ENCODE measurements around the gene HCLS1.

HCLS1 gene

GRCh38 chr3:121648219-121648958 is 12.3 kb downstream of the HCLS1 start:
- Histone ChIP-seq H4K8ac (ENCODE audit: low read depth, low read length) (no peak overlapping the region), H3K18ac (ENCODE audit: low read length) (no peak overlapping the region), H4K12ac (ENCODE audit: low read depth, low read length) (no peak overlapping the region), H2BK12ac (ENCODE audit: low read length) (no peak overlapping the region), H3K14ac (ENCODE audit: low read length) (no peak overlapping the region), H3K4ac (ENCODE audit: low read depth, low read length) (no peak overlapping the region), H3K27ac (ENCODE audit: low read depth, low read length) (no peak overlapping the region), H2AFZ (ENCODE audit: insufficient read depth, low read length, poor library complexity) (no peak overlapping the region), H3K9ac (ENCODE audit: low read length) (no peak overlapping the region), H2BK120ac (ENCODE audit: insufficient read depth, low read length, poor library complexity) (no peak overlapping the region), H3K36me3 (ENCODE audit: control insufficient read depth in 1 of 2, insufficient read depth in 2 of 2, low read length in 2 of 2) (no peaks in the 10 kb centered on the region), H3K4me2 (ENCODE audit: low read length) (no peak overlapping the region), H3K4me3 (ENCODE audit: low read depth, low read length) (no peak overlapping the region), H3K23ac (ENCODE audit: low read length) (no peak overlapping the region), H3K4me1 (ENCODE audit: control insufficient read depth in 1 of 2, insufficient read depth in 2 of 2, low read length in 2 of 2) (no peaks in the 10 kb centered on the region), H3K9me3 (ENCODE audit: insufficient read depth, low read depth, low read length) (no peaks in the 10 kb centered on the region), H4K91ac (ENCODE audit: low read depth, low read length) (no peak overlapping the region), H3K79me2 (ENCODE audit: control insufficient read depth, insufficient read depth, low read length, poor library complexity) (no peaks in the 10 kb centered on the region), H2BK5ac (ENCODE audit: low read depth, low read length, poor library complexity) (no peak overlapping the region), H2AK5ac (ENCODE audit: low read length) (no peak overlapping the region), H3K27me3 (ENCODE audit: insufficient read depth, low read length) (no peaks in the 10 kb centered on the region), H3K79me1 (ENCODE audit: low read length) (no peaks in the 10 kb centered on the region)
- no peak for DNase-seq
- WGBS (ENCODE audit: extremely low coverage, insufficient coverage, insufficient read length), result no CpG with 5 or more reads among the region's 6 CpGs

DNA sequence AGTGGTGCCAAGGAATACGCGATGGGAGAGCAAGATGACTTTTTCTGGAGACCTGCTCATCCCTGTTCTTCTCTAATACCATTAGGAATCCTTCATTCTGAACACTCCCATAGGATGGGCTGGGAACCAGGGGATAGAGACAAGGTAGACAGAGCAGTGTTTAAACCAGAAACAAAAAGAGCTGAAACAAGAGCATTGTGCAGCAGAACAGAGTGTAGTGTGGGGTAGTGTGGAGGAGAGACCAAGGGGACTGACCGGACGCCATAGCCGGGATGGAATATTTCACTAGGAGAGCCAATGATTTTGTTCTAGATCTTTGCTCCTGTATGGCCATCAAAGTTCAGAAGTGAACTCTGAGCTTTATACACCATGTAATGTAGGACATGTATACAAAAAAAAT is 15.6 kb downstream of the HCLS1 start:
- no peak overlapping the region for H3K18ac ChIP-seq (ENCODE audit: low read length)
- no peaks in the 10 kb centered on the region for H3K79me1 ChIP-seq (ENCODE audit: low read length)
- H3K4me3 ChIP-seq (ENCODE audit: low read depth, low read length), result no peak overlapping the region
- no peak overlapping the region for H3K9ac ChIP-seq (ENCODE audit: low read length)
- no peak overlapping the region for H3K23ac ChIP-seq (ENCODE audit: low read length)
- H2AFZ ChIP-seq (ENCODE audit: insufficient read depth, low read length, poor library complexity), result no peak overlapping the region
- H2BK12ac ChIP-seq (ENCODE audit: low read length), result no peak overlapping the region
- no peaks in the 10 kb centered on the region for H3K27me3 ChIP-seq (ENCODE audit: insufficient read depth, low read length)
- no peak overlapping the region for H2BK5ac ChIP-seq (ENCODE audit: low read depth, low read length, poor library complexity)
- no peak overlapping the region for H4K12ac ChIP-seq (ENCODE audit: low read depth, low read length)
- H3K36me3 ChIP-seq (ENCODE audit: control insufficient read depth in 1 of 2, insufficient read depth in 2 of 2, low read length in 2 of 2), result no peaks in the 10 kb centered on the region
- H3K14ac ChIP-seq (ENCODE audit: low read length), result no peak overlapping the region
- no peak overlapping the region for H3K27ac ChIP-seq (ENCODE audit: low read depth, low read length)
- no peaks in the 10 kb centered on the region for H3K4me1 ChIP-seq (ENCODE audit: control insufficient read depth in 1 of 2, insufficient read depth in 2 of 2, low read length in 2 of 2)
- no peak overlapping the region for H3K4me2 ChIP-seq (ENCODE audit: low read length)
- H2BK120ac ChIP-seq (ENCODE audit: insufficient read depth, low read length, poor library complexity), result no peak overlapping the region
- H4K8ac ChIP-seq (ENCODE audit: low read depth, low read length), result no peak overlapping the region
- no peak overlapping the region for H2AK5ac ChIP-seq (ENCODE audit: low read length)
- H3K9me3 ChIP-seq (ENCODE audit: insufficient read depth, low read depth, low read length), result no peaks in the 10 kb centered on the region
- DNase-seq, result no peak
- no peak overlapping the region for H3K4ac ChIP-seq (ENCODE audit: low read depth, low read length)
- H3K79me2 ChIP-seq (ENCODE audit: control insufficient read depth, insufficient read depth, low read length, poor library complexity), result no peaks in the 10 kb centered on the region
- WGBS (ENCODE audit: extremely low coverage, insufficient coverage, insufficient read length), result no CpG with 5 or more reads among the region's 5 CpGs
- H4K91ac ChIP-seq (ENCODE audit: low read depth, low read length), result no peak overlapping the region

DNA sequence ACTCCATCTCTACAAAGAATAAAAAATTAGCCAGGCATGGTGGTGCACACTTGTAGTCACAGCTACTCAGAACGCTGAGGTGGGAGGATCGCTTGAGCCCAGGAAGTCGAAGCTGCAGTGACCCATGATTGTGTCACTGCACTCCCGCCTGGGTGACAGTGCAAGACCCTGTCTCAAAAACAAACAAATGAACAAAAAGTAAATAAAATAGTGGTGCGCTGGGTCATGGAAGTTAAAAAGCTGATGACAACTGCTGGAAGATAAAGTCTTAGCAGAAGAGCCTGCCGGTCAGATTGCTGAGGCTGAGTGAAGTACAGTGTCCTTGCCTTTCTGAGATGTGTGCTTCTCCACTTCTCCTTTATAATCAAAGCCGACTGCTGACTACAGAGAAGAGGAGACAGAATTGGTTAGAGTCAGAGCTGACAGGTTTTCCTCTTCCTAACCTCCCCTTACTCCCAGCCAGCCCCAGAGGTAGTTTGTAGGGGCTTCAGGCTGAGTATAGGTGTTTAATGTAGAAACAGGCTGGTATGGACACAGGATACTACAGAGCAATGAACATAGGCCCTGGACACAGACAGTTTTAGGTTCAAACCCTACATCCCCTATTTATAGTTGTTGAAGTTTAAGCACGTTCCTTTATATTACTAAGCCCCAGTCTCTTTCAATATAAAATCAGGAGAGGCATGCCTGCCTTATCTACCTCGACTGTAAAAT is 17.9 kb downstream of the HCLS1 start:
- H4K8ac ChIP-seq (ENCODE audit: low read depth, low read length), result no peak overlapping the region
- DNase-seq, result no peak
- no peaks in the 10 kb centered on the region for H3K79me1 ChIP-seq (ENCODE audit: low read length)
- H3K14ac ChIP-seq (ENCODE audit: low read length), result no peak overlapping the region
- no peaks in the 10 kb centered on the region for H3K36me3 ChIP-seq (ENCODE audit: control insufficient read depth in 1 of 2, insufficient read depth in 2 of 2, low read length in 2 of 2)
- H2AFZ ChIP-seq (ENCODE audit: insufficient read depth, low read length, poor library complexity), result no peak overlapping the region
- H3K9me3 ChIP-seq (ENCODE audit: insufficient read depth, low read depth, low read length), result no peaks in the 10 kb centered on the region
- no peaks in the 10 kb centered on the region for H3K79me2 ChIP-seq (ENCODE audit: control insufficient read depth, insufficient read depth, low read length, poor library complexity)
- H3K27me3 ChIP-seq (ENCODE audit: insufficient read depth, low read length), result no peaks in the 10 kb centered on the region
- H3K4me2 ChIP-seq (ENCODE audit: low read length), result no peak overlapping the region
- no peaks in the 10 kb centered on the region for H3K4me1 ChIP-seq (ENCODE audit: control insufficient read depth in 1 of 2, insufficient read depth in 2 of 2, low read length in 2 of 2)
- H3K23ac ChIP-seq (ENCODE audit: low read length), result no peak overlapping the region
- no peak overlapping the region for H3K18ac ChIP-seq (ENCODE audit: low read length)
- no CpG with 5 or more reads among the region's 9 CpGs for WGBS (ENCODE audit: extremely low coverage, insufficient coverage, insufficient read length)
- H4K12ac ChIP-seq (ENCODE audit: low read depth, low read length), result no peak overlapping the region
- H3K4me3 ChIP-seq (ENCODE audit: low read depth, low read length), result no peak overlapping the region
- no peak overlapping the region for H2BK120ac ChIP-seq (ENCODE audit: insufficient read depth, low read length, poor library complexity)
- H2AK5ac ChIP-seq (ENCODE audit: low read length), result no peak overlapping the region
- H2BK5ac ChIP-seq (ENCODE audit: low read depth, low read length, poor library complexity), result no peak overlapping the region
- no peak overlapping the region for H3K4ac ChIP-seq (ENCODE audit: low read depth, low read length)
- no peak overlapping the region for H3K9ac ChIP-seq (ENCODE audit: low read length)
- no peak overlapping the region for H4K91ac ChIP-seq (ENCODE audit: low read depth, low read length)
- H2BK12ac ChIP-seq (ENCODE audit: low read length), result no peak overlapping the region
- no peak overlapping the region for H3K27ac ChIP-seq (ENCODE audit: low read depth, low read length)

DNA sequence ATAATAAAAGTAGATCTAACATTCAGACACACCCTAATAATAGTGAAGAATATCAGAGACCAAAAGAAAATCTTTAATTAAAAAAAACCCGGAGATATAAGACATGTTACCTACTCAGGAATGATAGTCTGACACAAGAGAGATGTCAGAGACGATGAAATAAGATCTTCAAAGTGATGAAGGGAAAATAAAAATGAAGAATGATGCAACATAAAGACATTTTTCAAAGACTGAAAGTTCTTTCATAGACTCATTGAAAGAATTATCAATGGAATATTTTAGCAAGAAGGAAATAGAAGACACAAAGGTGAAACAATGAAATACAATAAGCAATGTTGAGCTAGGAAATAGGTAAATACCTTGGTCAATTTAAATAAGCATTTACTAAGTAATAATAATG is 19.6 kb downstream of the HCLS1 start:
- Histone ChIP-seq H4K8ac (ENCODE audit: low read depth, low read length) (no peak overlapping the region), H3K23ac (ENCODE audit: low read length) (no peak overlapping the region), H3K4me1 (ENCODE audit: control insufficient read depth in 1 of 2, insufficient read depth in 2 of 2, low read length in 2 of 2) (no peaks in the 10 kb centered on the region), H2BK12ac (ENCODE audit: low read length) (no peak overlapping the region), H3K4me3 (ENCODE audit: low read depth, low read length) (no peak overlapping the region), H3K4ac (ENCODE audit: low read depth, low read length) (no peak overlapping the region), H3K9me3 (ENCODE audit: insufficient read depth, low read depth, low read length) (no peaks in the 10 kb centered on the region), H3K79me2 (ENCODE audit: control insufficient read depth, insufficient read depth, low read length, poor library complexity) (no peaks in the 10 kb centered on the region), H3K36me3 (ENCODE audit: control insufficient read depth in 1 of 2, insufficient read depth in 2 of 2, low read length in 2 of 2) (no peaks in the 10 kb centered on the region), H3K14ac (ENCODE audit: low read length) (no peak overlapping the region), H2BK5ac (ENCODE audit: low read depth, low read length, poor library complexity) (no peak overlapping the region), H3K9ac (ENCODE audit: low read length) (no peak overlapping the region), H4K12ac (ENCODE audit: low read depth, low read length) (no peak overlapping the region), H4K91ac (ENCODE audit: low read depth, low read length) (no peak overlapping the region), H3K27ac (ENCODE audit: low read depth, low read length) (no peak overlapping the region), H3K27me3 (ENCODE audit: insufficient read depth, low read length) (no peaks in the 10 kb centered on the region), H2BK120ac (ENCODE audit: insufficient read depth, low read length, poor library complexity) (no peak overlapping the region), H3K18ac (ENCODE audit: low read length) (no peak overlapping the region), H2AFZ (ENCODE audit: insufficient read depth, low read length, poor library complexity) (no peak overlapping the region), H2AK5ac (ENCODE audit: low read length) (no peak overlapping the region), H3K4me2 (ENCODE audit: low read length) (no peak overlapping the region), H3K79me1 (ENCODE audit: low read length) (no peaks in the 10 kb centered on the region)
- no peak for DNase-seq
- no CpG with 5 or more reads among the region's 2 CpGs for WGBS (ENCODE audit: extremely low coverage, insufficient coverage, insufficient read length)

Data from trophoblast cell (in vitro differentiated cells and primary cell).